Esophagus muscularis mucosa (tissue), 4 donors: ENCODE measurements around the gene CLEC16A.

Experiments used
- CTCF ChIP-seq, 3 experiments: fragments of 200-600 bp in 2 of 3; fragments of 450-650 bp in 1 of 3; sonication (generic) in 2 of 3; IDR thresholded peaks; one replicate each; pipeline ENCODE4 v1.5.1; 2017 to 2019; ENCODE audit warnings: antibody characterized with exemption in 3 of 3, mild to moderate bottlenecking in 2 of 3, moderate library complexity in 1 of 3
- EP300 ChIP-seq: sonication (generic); formaldehyde crosslinking; IDR thresholded peaks from one replicate; pipeline ENCODE4 v1.6.1; 2017; ENCODE audit warnings: antibody characterized with exemption
- POLR2A ChIP-seq: fragments of 450-650 bp; IDR thresholded peaks from one replicate; pipeline ENCODE4 v1.6.1; 2017; ENCODE audit warnings: antibody characterized with exemption, moderate library complexity, mild to moderate bottlenecking, low read depth
- POLR2AphosphoS5 ChIP-seq, 2 donors: sonication (generic); formaldehyde crosslinking; IDR thresholded peaks; one replicate each; pipeline ENCODE4 v1.6.1; 2017; ENCODE audit warnings: antibody characterized with exemption in 2 of 2

- TF ChIP-seq POLR2A (no peak), EP300 (no peak), CTCF (IDR thresholded peaks at IDR 0.05) (no peak), POLR2AphosphoS5 (IDR thresholded peaks at IDR 0.05) (peak; percentile 32 to 48)
Observed at GRCh38 chr16:10961231-10961630, 16.9 kb downstream of the CLEC16A start.
